IMR-90 (cell line): ENCODE measurements around the gene NAT10. TPM values are rescaled to one million over a fixed set of nuclear protein-coding genes. Genes with fewer than 3 reads are reported as not detected.

Experiments
- ATAC-seq: fragments of 200-7000 bp; cut with Tn5 transposase; 2 replicates; pipeline ENCODE4 v1.9.1; 2020; ENCODE audit warnings: low read depth, mild to moderate bottlenecking, moderate library complexity
- BruUV-seq: library from RNA; stranded (reverse); fragments of 400-500 nt; replicated peaks from 2 replicates; lab custom pipeline; 2021; lab: Mats Ljungman, UMichigan
- CTCF ChIA-PET: fragments of 300-600 bp; formaldehyde crosslinking; extraction: SDS; loops from one replicate; lab custom pipeline; 2021; ENCODE audit warnings: antibody characterized with exemption; lab: Yijun Ruan, JAX
- POLR2A ChIA-PET: fragments of 300-600 bp; sonication (Branson Sonifier 250); formaldehyde crosslinking; loops from one replicate; lab custom pipeline; 2022; ENCODE audit warnings: antibody characterized with exemption; ENCODE audit not compliant: unreplicated experiment; lab: Charles Lee
- DNase-seq: peaks from one replicate; pipeline ENCODE4 v3.0.0; 2013
- H2AFZ ChIP-seq: replicated peaks from 2 replicates; pipeline ENCODE3; 2013; ENCODE audit warnings: low read length, mild to moderate bottlenecking; ENCODE audit not compliant: poor library complexity
- H2AK5ac ChIP-seq: 2 replicates; pipeline ENCODE4 v1.6.1; 2013; ENCODE audit warnings: low read depth, low read length, inconsistent platforms
- H2AK9ac ChIP-seq: replicated peaks from 2 replicates; pipeline ENCODE3; 2013; ENCODE audit warnings: mild to moderate bottlenecking, low read depth, low read length, moderate library complexity; ENCODE audit not compliant: poor library complexity
- H2BK120ac ChIP-seq: 2 replicates; pipeline ENCODE4 v1.6.1; 2013; ENCODE audit warnings: low read depth, low read length, inconsistent platforms
- H2BK15ac ChIP-seq: 3 replicates; pipeline ENCODE4 v1.6.1; 2013; ENCODE audit warnings: low read depth, low read length, inconsistent platforms
- H2BK20ac ChIP-seq: 2 replicates; pipeline ENCODE4 v1.6.1; 2013; ENCODE audit warnings: low read depth, mild to moderate bottlenecking, inconsistent platforms, low read length, moderate library complexity
- H2BK5ac ChIP-seq: 2 replicates; pipeline ENCODE4 v1.6.1; 2013; ENCODE audit warnings: mild to moderate bottlenecking, low read depth, low read length, inconsistent platforms; ENCODE audit not compliant: poor library complexity, severe bottlenecking
- H3K14ac ChIP-seq: replicated peaks from 2 replicates; pipeline ENCODE4 v1.6.1; 2013; ENCODE audit warnings: low read depth, low read length, inconsistent platforms
- H3K18ac ChIP-seq: 2 replicates; pipeline ENCODE4 v1.6.1; 2013; ENCODE audit warnings: low read depth, low read length, control low read depth
- H3K23ac ChIP-seq: 2 replicates; pipeline ENCODE4 v1.6.1; 2013; ENCODE audit warnings: low read depth, low read length, inconsistent platforms
- H3K27ac ChIP-seq: 2 replicates; pipeline ENCODE4 v1.5.1; 2013; ENCODE audit warnings: mild to moderate bottlenecking, control low read depth, low read length; ENCODE audit not compliant: insufficient read depth
- H3K27me3 ChIP-seq: 2 replicates; pipeline ENCODE4 v1.6.1; 2013; ENCODE audit warnings: low read length; ENCODE audit not compliant: control insufficient read depth, insufficient read depth
- H3K36me3 ChIP-seq: 2 replicates; pipeline ENCODE4 v1.6.1; 2013; ENCODE audit warnings: low read length, mixed read lengths; ENCODE audit not compliant: control insufficient read depth, insufficient read depth
- H3K4ac ChIP-seq: 2 replicates; pipeline ENCODE4 v1.6.1; 2013; ENCODE audit warnings: low read depth, low read length, inconsistent platforms
- H3K4me1 ChIP-seq: 2 replicates; pipeline ENCODE4 v1.6.1; 2013; ENCODE audit warnings: low read length, mixed read lengths; ENCODE audit not compliant: control insufficient read depth, insufficient read depth
- H3K4me2 ChIP-seq: 2 replicates; pipeline ENCODE4 v1.6.1; 2013; ENCODE audit warnings: low read depth, mild to moderate bottlenecking, control low read depth, low read length, moderate library complexity
- H3K4me3 ChIP-seq: 2 replicates; pipeline ENCODE4 v1.5.1; 2013; ENCODE audit warnings: low read depth, mild to moderate bottlenecking, control low read depth, low read length, moderate library complexity; ENCODE audit not compliant: insufficient read depth
- H3K56ac ChIP-seq: 2 replicates; pipeline ENCODE4 v1.6.1; 2013; ENCODE audit warnings: low read length, inconsistent platforms; ENCODE audit not compliant: insufficient read depth; ENCODE audit errors: extremely low read depth
- H3K79me1 ChIP-seq, 2 experiments: 2 replicates each; pipeline ENCODE4 v1.6.1; 2013; ENCODE audit warnings: low read length in 2 of 2, inconsistent platforms in 1 of 2, low read depth in 1 of 2
- H3K9ac ChIP-seq: 2 replicates; pipeline ENCODE4 v1.6.1; 2013; ENCODE audit warnings: low read depth, low read length, control low read depth
- H3K9me1 ChIP-seq: 2 replicates; pipeline ENCODE4 v1.6.1; 2013; ENCODE audit warnings: low read length, inconsistent platforms; ENCODE audit not compliant: insufficient read depth
- H3K9me3 ChIP-seq: 2 replicates; pipeline ENCODE4 v1.6.1; 2013; ENCODE audit warnings: low read length; ENCODE audit not compliant: control insufficient read depth, insufficient read depth
- H4K20me1 ChIP-seq: 2 replicates; pipeline ENCODE4 v1.6.1; 2013; ENCODE audit warnings: low read length, inconsistent platforms; ENCODE audit not compliant: insufficient read depth
- H4K5ac ChIP-seq: 2 replicates; pipeline ENCODE4 v1.6.1; 2013; ENCODE audit warnings: mild to moderate bottlenecking, low read depth, low read length, control low read depth
- H4K8ac ChIP-seq, 2 experiments: 2 replicates each; pipeline ENCODE4 v1.6.1; 2013; ENCODE audit warnings: low read depth in 2 of 2, low read length in 2 of 2, control low read depth in 1 of 2, inconsistent platforms in 1 of 2
- H4K91ac ChIP-seq: 2 replicates; pipeline ENCODE4 v1.6.1; 2013; ENCODE audit warnings: low read depth, low read length, inconsistent platforms; ENCODE audit not compliant: insufficient read depth
- BHLHE40 ChIP-seq: fragments of 150-350 bp; IDR thresholded peaks from 2 replicates; pipeline ENCODE4 v1.6.1; 2016; ENCODE audit warnings: mild to moderate bottlenecking, low read depth, low read length
- CEBPB ChIP-seq: IDR thresholded peaks from 2 replicates; pipeline ENCODE4 v1.6.1; 2012; ENCODE audit warnings: low read depth, low read length, improper control_type of control experiment
- FOS ChIP-seq: fragments of 150-350 bp; IDR thresholded peaks from 2 replicates; pipeline ENCODE4 v1.6.1; 2016; ENCODE audit warnings: low read depth, low read length
- MAFK ChIP-seq: IDR thresholded peaks from 2 replicates; pipeline ENCODE4 v1.6.1; 2012; ENCODE audit warnings: low read depth, low read length, improper control_type of control experiment
- MXI1 ChIP-seq: IDR thresholded peaks from 2 replicates; pipeline ENCODE4 v1.6.1; 2012; ENCODE audit warnings: low read depth, mild to moderate bottlenecking, low read length, moderate library complexity, borderline replicate concordance
- NFE2L2 ChIP-seq: fragments of 150-350 bp; IDR thresholded peaks from 2 replicates; pipeline ENCODE4 v1.6.1; 2016; ENCODE audit warnings: low read depth, mild to moderate bottlenecking, low read length
- RAD21 ChIP-seq: IDR thresholded peaks from 2 replicates; pipeline ENCODE4 v1.6.1; 2012; ENCODE audit warnings: low read length, improper control_type of control experiment
- RFX5 ChIP-seq: IDR thresholded peaks from 2 replicates; pipeline ENCODE4 v1.8.0; 2012; ENCODE audit warnings: low read depth, mild to moderate bottlenecking, low read length, moderate library complexity
- SMC3 ChIP-seq: fragments of 150-350 bp; IDR thresholded peaks from 2 replicates; pipeline ENCODE4 v1.6.1; 2016; ENCODE audit warnings: low read depth, mild to moderate bottlenecking, antibody characterized with exemption, low read length, moderate library complexity
- WGBS, 2 experiments: methylation state at CpG; one replicate each; pipeline versions ENCODE4 v1.1.5 to v1.1.7; 2013; ENCODE audit warnings: missing lambda C conversion rate in 2 of 2; ENCODE audit not compliant: insufficient read length in 1 of 2; ENCODE audit errors: extremely low coverage in 2 of 2; 5-methylcytosine and 5-hydroxymethylcytosine counted together
- dilution Hi-C: fragments of 300-500 bp; cut with HindIII; formaldehyde crosslinking; loops from one replicate; pipeline ENCODE4 v1.14.3; 2018; ENCODE audit warnings: low sequenced_read_pairs; ENCODE audit not compliant: unreplicated experiment
- in situ Hi-C: fragments of 300-500 bp; cut with MboI; formaldehyde crosslinking; loops from 3 replicates; pipeline ENCODE4 v1.14.3; 2019; ENCODE audit warnings: low sequenced_read_pairs, inconsistent platforms, mixed read lengths
- intact Hi-C: fragments of 100-400 bp; cut with micrococcal nuclease; formaldehyde crosslinking; loops from 2 replicates; pipeline ENCODE4 v1.10.0; 2022
- polyA plus RNA-seq, 3 experiments: library from polyadenylated mRNA; depleted of rRNA; stranded (reverse); fragments of >200 nt; gene quantifications; 2 replicates each; pipeline ENCODE4 v1.2.3, GENCODE V29; 2012; ENCODE audit warnings: low replicate concordance in 1 of 3
- total RNA-seq: library from RNA; depleted of rRNA; stranded (reverse); fragments of >200 nt; gene quantifications from 2 replicates; pipeline ENCODE4 v1.2.3, GENCODE V29; 2012
- TF ChIP-seq, protein P1 (sequence below): fragments of 150-350 bp; IDR thresholded peaks from 2 replicates; pipeline ENCODE4 v1.6.1; 2017; ENCODE audit warnings: mild to moderate bottlenecking, antibody characterized with exemption, low read length, low read depth

Gene NAT10
- total and polyA plus RNA-seq, 2 of the 4 experiments (the other 2 are of a cell fraction): 28.1 to 34.8 TPM

GRCh38 chr11:34165121-34165520 is 59.7 kb downstream of the NAT10 start:
- CTCF ChIA-PET: no interaction called here
- dilution Hi-C loops (no loop called here), in situ Hi-C loops (no loop called here), intact Hi-C loops (no loop called here)
- H2BK120ac ChIP-seq: no peak overlapping the region
- H3K4ac ChIP-seq: no peak overlapping the region
- H2BK15ac ChIP-seq: no peak overlapping the region
- no peak overlapping the region for H3K23ac ChIP-seq
- H3K9me3 ChIP-seq: peaks cover 2% of the 10 kb centered on the region; the same call in 1 of the 2 replicates
- H4K20me1 ChIP-seq: no peaks in the 10 kb centered on the region; the same call in 1 of the 2 replicates
- no peak overlapping the region for H4K91ac ChIP-seq
- ATAC-seq (no peak), DNase-seq (no peak)
- POLR2A ChIA-PET: no interaction called here
- H2AK5ac ChIP-seq: no peak overlapping the region
- H2AK9ac ChIP-seq: no peak overlapping the region
- H4K5ac ChIP-seq: no peak overlapping the region
- no peak overlapping the region for H3K18ac ChIP-seq
- no peak overlapping the region for H3K27ac ChIP-seq
- no peak overlapping the region for H3K4me3 ChIP-seq
- no peak overlapping the region for H3K4me2 ChIP-seq
- WGBS, 2 experiments: 62% methylated on average over 3 of the region's 13 CpGs; no CpG with 5 or more reads in 1 of the 2 experiments
- H3K79me1 ChIP-seq: no peaks in the 10 kb centered on the region
- no peak overlapping the region for H3K56ac ChIP-seq
- TF ChIP-seq CEBPB: no peak
- TF ChIP-seq MXI1: no peak
- no peak for TF ChIP-seq RFX5
- TF ChIP-seq SMC3: no peak
- no peak for TF ChIP-seq FOS
- no peak for TF ChIP-seq BHLHE40
- TF ChIP-seq NFE2L2: no peak
- no peak for TF ChIP-seq MAFK
- TF ChIP-seq RAD21: no peak
- TF ChIP-seq, protein P1, sequence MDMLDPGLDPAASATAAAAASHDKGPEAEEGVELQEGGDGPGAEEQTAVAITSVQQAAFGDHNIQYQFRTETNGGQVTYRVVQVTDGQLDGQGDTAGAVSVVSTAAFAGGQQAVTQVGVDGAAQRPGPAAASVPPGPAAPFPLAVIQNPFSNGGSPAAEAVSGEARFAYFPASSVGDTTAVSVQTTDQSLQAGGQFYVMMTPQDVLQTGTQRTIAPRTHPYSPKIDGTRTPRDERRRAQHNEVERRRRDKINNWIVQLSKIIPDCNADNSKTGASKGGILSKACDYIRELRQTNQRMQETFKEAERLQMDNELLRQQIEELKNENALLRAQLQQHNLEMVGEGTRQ: no peak
- H2AFZ ChIP-seq: no peak overlapping the region
- no peak overlapping the region for H3K14ac ChIP-seq
- no peaks in the 10 kb centered on the region for H3K36me3 ChIP-seq
- H3K9me1 ChIP-seq: no peaks in the 10 kb centered on the region; the same call in 1 of the 2 replicates
- peaks cover 4% of the 10 kb centered on the region for H3K4me1 ChIP-seq
- no TSS peak for BruUV-seq
- no peak overlapping the region for H4K8ac ChIP-seq
- H3K9ac ChIP-seq: no peak overlapping the region
- no peaks in the 10 kb centered on the region; the same call in 1 of the 2 replicates for H3K27me3 ChIP-seq
- no peak overlapping the region for H2BK20ac ChIP-seq
- no peak overlapping the region for H2BK5ac ChIP-seq
